GM15510 (cell line): ENCODE data around the gene WBP2NL.

Source experiments
- POLR2A ChIP-seq: IDR thresholded peaks from 3 replicates; pipeline ENCODE4 v1.6.1; 2011; ENCODE audit warnings: borderline replicate concordance; ENCODE audit not compliant: insufficient read length; ENCODE audit errors: extremely low read depth

WBP2NL gene

GRCh38 chr22:41975299-41976069, 23.1 kb upstream of the WBP2NL start:
- TF ChIP-seq POLR2A = no peak

DNA sequence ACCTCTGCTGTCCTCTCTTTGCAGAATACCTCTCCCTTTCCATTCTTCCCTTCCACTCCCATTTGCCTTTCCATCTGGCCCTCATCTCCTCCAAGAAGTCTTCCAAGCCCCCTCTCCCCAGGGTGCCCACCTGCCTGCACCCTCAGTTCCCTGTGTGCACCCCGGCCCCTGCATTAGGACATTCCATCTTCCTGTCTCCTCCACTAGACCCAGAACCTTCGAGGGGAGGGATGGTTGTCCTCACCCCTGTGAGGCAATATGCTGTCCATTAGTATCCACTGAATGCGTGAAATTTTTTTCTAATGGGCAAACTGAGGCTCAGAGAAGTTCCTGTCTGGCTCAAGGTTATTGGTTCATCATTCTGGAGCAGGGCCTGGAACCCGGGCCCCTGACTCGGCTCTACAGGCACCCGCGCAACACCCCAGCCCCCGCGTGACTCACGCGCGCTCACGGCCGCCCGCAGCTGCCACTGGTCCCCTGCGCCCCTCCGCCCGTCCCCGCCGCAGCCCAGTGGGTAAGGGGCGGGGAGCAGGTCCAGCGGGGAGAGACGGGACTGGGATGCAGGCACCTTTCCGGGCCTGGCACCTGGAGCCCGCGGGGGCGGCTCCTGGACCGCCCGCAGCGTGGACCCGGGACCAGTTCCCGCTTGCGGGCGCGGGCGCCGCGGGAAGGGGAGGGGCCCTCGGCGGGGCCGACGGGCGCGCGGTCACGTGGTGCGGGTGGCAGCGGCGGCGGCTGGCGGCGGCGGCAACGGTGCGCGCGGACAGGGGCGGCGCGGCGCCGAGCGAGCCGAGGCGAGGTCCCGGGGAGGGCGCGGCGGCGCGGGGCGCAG, 22.3 kb upstream of the WBP2NL start:
- TF ChIP-seq POLR2A = no peak

GRCh38 chr22:41976961-41977566, 21.5 kb upstream of the WBP2NL start:
- TF ChIP-seq POLR2A = no peak

DNA sequence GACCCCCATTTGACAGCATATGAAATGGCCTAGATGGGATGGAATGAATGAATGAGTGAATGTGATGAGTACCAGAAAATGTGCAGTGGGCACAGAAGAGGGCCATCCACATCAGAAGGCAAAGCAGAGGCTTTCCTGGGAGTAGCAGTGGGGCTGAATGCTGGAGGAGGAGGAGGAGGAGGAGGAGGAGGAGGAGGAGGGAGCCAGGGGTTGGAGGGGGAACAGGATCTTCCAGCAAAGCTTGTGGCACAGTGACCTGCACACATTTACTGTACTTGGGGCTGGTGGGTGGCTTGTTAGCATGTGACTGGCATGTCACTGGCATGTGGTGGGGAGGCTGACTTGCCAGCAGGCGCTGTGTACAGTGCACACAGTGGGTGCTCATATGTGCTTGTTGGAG, 19.9 kb upstream of the WBP2NL start:
- TF ChIP-seq POLR2A = no peak

DNA sequence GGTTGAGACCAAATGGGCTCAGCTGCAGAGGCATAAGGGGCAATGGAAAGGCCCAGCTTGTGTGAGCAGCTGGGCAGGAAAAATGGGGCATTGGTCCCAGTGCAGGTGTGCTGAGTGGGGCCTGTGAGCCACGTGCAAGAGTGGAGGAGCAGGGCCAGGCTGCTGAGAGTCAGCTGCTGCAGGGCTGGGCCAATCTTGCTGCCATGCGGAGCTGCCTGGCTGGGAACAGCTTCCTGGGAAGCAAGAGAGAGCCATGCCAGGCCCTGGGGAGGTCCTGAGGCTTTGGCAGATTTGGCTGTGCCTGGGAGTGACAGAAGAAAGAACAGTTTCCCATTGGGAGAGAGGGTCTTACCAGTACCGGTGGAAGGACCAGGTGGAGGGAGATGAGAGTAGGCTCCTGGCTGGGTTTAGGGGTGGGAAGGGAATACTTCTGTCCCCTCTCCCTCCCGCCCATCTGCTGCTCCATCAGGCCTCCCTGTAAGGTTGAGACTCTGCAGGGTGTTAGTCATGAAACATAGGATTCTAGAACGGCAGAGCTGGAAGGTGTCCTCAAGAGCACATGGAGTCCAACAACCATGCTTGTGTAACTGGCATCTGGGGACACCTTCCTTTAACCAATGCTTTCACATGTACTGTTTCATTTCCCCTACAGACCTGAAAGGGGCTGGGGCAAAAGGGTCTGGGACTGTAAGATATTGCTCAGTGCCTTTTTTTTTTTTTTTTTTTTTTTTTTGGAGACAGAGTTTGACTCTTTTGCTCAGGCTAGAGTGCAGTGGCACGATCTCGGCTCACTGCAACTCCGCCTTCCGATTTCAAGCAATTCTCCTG, 19.0 kb upstream of the WBP2NL start:
- TF ChIP-seq POLR2A = no peak

DNA sequence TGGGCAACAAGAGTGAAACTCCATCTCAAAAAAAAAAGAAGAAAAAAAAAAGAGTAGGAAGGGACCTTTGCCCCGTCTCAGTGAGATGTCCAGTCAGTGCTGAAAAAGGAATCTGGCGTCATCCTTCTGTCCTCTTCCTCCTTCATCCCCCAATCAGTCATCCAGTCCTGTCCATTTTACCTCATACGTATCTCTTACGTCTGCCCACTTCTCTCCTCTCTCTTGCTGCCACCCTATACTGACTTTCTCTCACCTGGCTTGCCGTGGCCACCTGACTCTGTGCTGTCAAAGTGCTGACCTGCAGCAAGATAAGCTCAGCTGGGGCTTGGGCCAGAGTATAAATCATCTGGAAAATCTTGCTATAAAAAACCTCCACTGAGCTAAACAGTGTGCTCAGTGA, 15.7 kb upstream of the WBP2NL start:
- no peak for TF ChIP-seq POLR2A

DNA sequence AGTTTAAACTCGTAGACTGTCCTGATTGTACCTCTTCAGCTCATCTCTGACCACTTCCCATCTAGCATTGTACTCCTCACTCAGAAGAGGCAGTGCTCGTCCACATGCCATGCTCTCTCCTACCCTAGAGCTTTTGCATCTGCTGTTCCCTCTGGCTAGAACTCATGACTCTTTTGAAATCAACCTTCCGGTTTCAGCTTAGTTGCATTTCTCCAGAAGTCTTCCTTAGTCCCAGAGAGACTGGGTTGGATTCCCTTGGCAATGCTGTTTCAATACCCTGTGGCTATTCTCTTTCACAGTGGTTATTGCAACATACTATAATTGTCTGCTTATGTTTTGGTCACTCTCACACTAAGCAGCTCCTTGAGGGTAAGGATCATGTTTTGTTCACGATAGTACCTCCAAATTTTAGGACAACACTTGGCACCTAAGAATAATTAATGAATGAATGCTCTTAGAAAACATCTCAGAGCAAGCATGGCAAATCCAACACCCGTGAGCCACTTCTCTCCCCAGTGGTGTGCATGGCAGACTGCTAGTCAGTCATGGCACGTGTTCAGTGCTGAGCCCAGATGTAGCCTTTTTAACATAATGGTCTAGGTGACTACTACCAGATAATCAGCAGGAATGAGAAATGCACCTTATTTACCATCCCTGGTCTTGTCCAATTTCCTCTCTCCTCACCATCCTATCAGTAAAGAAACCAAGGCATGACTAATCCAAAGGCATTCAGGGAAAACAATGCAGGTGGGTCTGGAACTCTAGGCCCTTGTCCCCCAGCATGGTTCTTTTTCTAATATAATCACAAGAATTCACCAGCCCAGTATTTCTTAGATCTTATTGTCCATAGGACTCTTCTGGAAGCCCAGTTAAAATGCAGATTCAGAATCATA, 14.8 kb upstream of the WBP2NL start:
- no peak for TF ChIP-seq POLR2A

DNA sequence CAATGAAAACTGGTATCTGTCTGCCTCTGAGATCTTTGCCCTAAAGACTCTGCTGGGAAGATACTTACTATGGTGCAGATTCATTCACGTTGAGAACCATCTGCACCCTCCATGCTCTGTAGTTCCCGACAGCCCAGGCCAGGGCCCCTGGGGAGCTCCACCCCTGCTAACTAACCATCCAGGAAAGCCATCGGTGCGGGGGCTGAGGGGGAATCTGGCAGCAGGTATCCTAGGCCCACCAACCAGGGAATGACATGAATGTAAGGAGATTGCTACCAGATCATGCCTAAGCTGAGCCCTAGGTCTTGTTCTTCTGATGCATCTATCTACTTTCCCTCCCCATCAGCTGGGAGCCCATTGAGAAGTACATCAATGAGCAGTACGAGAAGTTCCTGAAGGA, 11.3 kb upstream of the WBP2NL start:
- TF ChIP-seq POLR2A = no peak

DNA sequence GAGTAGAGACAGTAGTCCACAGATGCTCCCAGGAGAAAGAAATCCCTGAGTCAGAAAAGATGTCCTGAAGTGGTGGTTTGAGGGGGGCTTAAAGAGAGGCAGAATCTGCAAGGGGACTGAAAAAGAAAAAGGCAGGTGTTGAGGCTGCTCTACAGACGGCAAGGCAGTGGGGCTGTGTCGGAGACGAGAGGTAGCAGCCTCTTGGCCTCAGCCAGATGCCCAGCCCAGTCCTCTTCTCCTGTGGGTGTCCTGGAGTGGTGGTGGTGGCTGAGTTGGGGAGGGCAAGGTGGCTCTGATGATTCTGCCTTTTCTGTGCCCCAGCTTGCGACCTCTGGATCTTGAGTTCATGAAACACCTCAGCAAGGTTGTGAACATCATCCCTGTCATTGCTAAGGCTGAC, 9.3 kb upstream of the WBP2NL start:
- TF ChIP-seq POLR2A = no peak

DNA sequence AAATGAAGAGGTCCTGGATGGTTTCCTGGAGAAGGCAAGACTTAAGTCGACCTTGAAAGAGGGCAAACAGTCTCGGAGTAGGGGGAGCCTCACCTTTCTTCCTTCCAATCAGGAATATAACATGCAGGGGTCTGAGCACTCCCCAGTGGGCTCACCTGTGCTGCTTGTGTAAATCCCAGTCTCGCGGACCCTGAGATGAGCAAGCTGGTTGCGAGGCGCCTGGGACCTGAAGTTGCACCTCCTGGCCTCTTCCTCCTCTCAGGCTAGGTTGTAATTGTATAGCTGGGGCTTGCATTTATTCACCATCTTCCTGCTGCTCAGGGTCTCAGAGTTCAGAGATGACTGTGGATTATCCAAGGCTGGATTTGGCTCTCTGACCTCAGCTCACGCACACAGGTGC, 7.5 kb upstream of the WBP2NL start:
- no peak for TF ChIP-seq POLR2A

DNA sequence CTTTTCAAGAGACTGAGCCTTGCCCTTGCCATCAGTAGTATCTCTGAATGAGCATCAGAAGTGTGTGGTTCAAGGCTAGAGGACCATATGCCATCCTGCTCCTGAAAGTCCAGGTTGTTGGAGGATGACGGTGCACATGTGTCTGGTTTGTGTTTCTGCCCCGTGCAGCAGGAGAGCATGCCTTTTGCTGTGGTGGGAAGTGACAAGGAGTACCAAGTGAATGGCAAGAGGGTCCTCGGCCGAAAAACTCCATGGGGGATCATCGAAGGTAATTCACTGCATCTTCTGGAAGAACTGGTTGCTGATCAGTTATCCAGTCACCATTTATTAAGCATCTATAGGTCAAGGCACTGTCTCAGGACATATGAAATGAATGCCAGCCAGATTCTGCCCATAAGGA, 6.1 kb upstream of the WBP2NL start:
- TF ChIP-seq POLR2A = no peak

GRCh38 chr22:41995211-41995610, 3.4 kb upstream of the WBP2NL start:
- TF ChIP-seq POLR2A = no peak

GRCh38 chr22:41996826-41997225, 1.8 kb upstream of the WBP2NL start:
- TF ChIP-seq POLR2A = no peak

- no peak for TF ChIP-seq POLR2A
These were observed 1.9 kb downstream of the WBP2NL start for GRCh38 chr22:42000466-42000865.
